Pulmonary artery endothelial cell (primary cell): ENCODE measurements around the gene RBBP5. TPM values are rescaled to one million over a fixed set of nuclear protein-coding genes. Genes with fewer than 3 reads are reported as not detected.

Source experiments
- total RNA-seq: library from RNA; depleted of rRNA; stranded (reverse); fragments of >200 nt; gene quantifications from 2 replicates; pipeline ENCODE4 v1.2.3, GENCODE V29; 2014

RBBP5 gene
- total RNA-seq, 1 donor from 2014 or later = 17.7 TPM

Other genes with a start within 250 kb of the RBBP5 start
- not detected in 2 replicates for gene CNTN2, start 78.8 kb downstream of the RBBP5 start, total RNA-seq
- gene TMEM81, start 37.5 kb downstream of the RBBP5 start, total RNA-seq = 1.2 and 3.0 TPM in 2 replicates
- 11.1 and 14.5 TPM in 2 replicates for gene DSTYK, start 89.7 kb upstream of the RBBP5 start, total RNA-seq
- 1.5 and 2.8 TPM in 2 replicates for gene TMCC2, start 106.0 kb upstream of the RBBP5 start, total RNA-seq
- gene NUAK2, start 199.8 kb upstream of the RBBP5 start, total RNA-seq = 1.2 and 1.8 TPM in 2 replicates
- gene KLHDC8A, start 234.9 kb upstream of the RBBP5 start, total RNA-seq = not detected in 2 replicates